ENCODE data around the gene CADM1. TPM values are rescaled to one million over a fixed set of nuclear protein-coding genes. Genes with fewer than 3 reads are reported as not detected.

CADM1 gene
- total RNA-seq, 1 experiment from 2014 or later = 1.1 TPM

DNA sequence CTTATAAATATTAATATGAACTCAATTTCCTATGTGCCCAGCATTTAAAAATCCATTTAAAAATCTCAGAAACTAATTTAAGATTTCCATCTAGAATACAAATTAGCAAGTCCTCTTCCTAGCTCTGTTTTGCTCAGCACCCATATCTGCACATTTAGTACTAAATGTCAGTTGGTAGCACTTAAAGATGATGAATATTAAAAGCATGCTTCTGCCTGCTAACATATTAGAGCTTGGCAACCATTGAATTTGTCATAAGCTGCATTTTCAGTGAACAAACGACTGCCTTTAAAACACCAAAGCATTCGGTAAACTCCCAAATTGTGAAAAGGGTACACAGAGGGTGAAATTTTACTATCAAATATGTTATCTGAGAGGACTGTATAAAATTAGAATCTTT is 177.7 kb downstream of the CADM1 start:
- ChIA-PET POLR2A (ENCODE audit: unreplicated experiment) (no interaction called here), CTCF (no interaction called here)
- Histone ChIP-seq H3F3A (ENCODE audit: low read length, unreplicated experiment) (no peaks in the 10 kb centered on the region), H3K27me3 (ENCODE audit: low read length) (no peaks in the 10 kb centered on the region), H4K20me1 (ENCODE audit: low read length) (no peaks in the 10 kb centered on the region), H3K9me3 (ENCODE audit: low read length) (no peaks in the 10 kb centered on the region), H2AFZ (ENCODE audit: low read length) (no peak overlapping the region), H3K4me3 (ENCODE audit: low read length) (no peak overlapping the region), H3K9ac (ENCODE audit: low read length) (no peak overlapping the region), H3K9me2 (replicated peaks; ENCODE audit: low read length) (no peaks in the 10 kb centered on the region), H3K27ac (ENCODE audit: low read length) (no peak overlapping the region), H3K79me2 (ENCODE audit: low read length) (no peaks in the 10 kb centered on the region), H3K4me2 (ENCODE audit: low read length) (no peak overlapping the region), H3K4me1 (ENCODE audit: insufficient read depth, low read length) (no peaks in the 10 kb centered on the region), H3K36me3 (ENCODE audit: low read depth, low read length) (no peaks in the 10 kb centered on the region)
- ATAC-seq (no peak), DNase-seq (no peak)
- BruUV-seq (replicated peaks) = no TSS peak
- TF ChIP-seq EZH2 (IDR thresholded peaks at IDR 0.05; ENCODE audit: low read length, unreplicated experiment) (no peak), EZH2phosphoT487 (IDR thresholded peaks at IDR 0.05; ENCODE audit: borderline replicate concordance, low read length) (no peak)
- TF ChIP-seq, protein P1, sequence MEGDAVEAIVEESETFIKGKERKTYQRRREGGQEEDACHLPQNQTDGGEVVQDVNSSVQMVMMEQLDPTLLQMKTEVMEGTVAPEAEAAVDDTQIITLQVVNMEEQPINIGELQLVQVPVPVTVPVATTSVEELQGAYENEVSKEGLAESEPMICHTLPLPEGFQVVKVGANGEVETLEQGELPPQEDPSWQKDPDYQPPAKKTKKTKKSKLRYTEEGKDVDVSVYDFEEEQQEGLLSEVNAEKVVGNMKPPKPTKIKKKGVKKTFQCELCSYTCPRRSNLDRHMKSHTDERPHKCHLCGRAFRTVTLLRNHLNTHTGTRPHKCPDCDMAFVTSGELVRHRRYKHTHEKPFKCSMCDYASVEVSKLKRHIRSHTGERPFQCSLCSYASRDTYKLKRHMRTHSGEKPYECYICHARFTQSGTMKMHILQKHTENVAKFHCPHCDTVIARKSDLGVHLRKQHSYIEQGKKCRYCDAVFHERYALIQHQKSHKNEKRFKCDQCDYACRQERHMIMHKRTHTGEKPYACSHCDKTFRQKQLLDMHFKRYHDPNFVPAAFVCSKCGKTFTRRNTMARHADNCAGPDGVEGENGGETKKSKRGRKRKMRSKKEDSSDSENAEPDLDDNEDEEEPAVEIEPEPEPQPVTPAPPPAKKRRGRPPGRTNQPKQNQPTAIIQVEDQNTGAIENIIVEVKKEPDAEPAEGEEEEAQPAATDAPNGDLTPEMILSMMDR (conservative IDR thresholded peaks at IDR 0.05; ENCODE audit: low read depth, low read length) = no peak
- intact Hi-C loops (cut with micrococcal nuclease) = no loop called here

DNA sequence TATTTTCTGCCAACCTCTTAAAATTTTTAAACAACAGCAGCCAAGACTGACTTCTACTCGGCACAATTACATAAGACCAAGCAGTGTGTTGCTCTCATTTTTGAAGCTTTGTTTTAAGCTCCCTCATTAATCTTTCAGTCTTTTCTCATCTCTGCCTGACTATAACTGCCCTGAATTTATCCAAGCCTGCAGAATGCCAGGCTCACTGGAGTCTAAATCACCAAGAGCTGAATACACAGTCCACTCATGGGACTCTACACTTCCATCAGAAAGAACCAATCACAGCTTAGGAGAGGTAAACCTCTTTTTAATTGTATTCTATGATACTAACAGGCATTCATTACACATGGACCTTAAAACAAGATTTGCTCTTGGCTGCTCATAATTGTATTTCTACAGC is 178.7 kb downstream of the CADM1 start:
- intact Hi-C loops (cut with micrococcal nuclease) = no loop called here
- POLR2A ChIA-PET (ENCODE audit: unreplicated experiment) = no interaction called here
- BruUV-seq (replicated peaks) = no TSS peak

More for the DNA sequence above, 178.7 kb downstream of the CADM1 start:
- no peaks in the 10 kb centered on the region for H3K27me3 ChIP-seq (ENCODE audit: low read length)
- H3K9me2 ChIP-seq (replicated peaks; ENCODE audit: low read length) = no peaks in the 10 kb centered on the region
- H3K79me2 ChIP-seq (ENCODE audit: low read length) = no peaks in the 10 kb centered on the region
- CTCF ChIA-PET = no interaction called here
- H3F3A ChIP-seq (ENCODE audit: low read length, unreplicated experiment) = no peaks in the 10 kb centered on the region
- no peaks in the 10 kb centered on the region for H3K4me1 ChIP-seq (ENCODE audit: insufficient read depth, low read length)
- no peak overlapping the region for H3K4me3 ChIP-seq (ENCODE audit: low read length)
- DNase-seq = no peak
- no peak for ATAC-seq
- H3K27ac ChIP-seq (ENCODE audit: low read length) = no peak overlapping the region
- H3K36me3 ChIP-seq (ENCODE audit: low read depth, low read length) = no peaks in the 10 kb centered on the region
- TF ChIP-seq EZH2phosphoT487 (IDR thresholded peaks at IDR 0.05; ENCODE audit: borderline replicate concordance, low read length) = no peak
- TF ChIP-seq, protein P1 (conservative IDR thresholded peaks at IDR 0.05; ENCODE audit: low read depth, low read length) = no peak
- TF ChIP-seq EZH2 (IDR thresholded peaks at IDR 0.05; ENCODE audit: low read length, unreplicated experiment) = no peak
- no peak overlapping the region for H3K4me2 ChIP-seq (ENCODE audit: low read length)
- no peaks in the 10 kb centered on the region for H4K20me1 ChIP-seq (ENCODE audit: low read length)
- no peak overlapping the region for H2AFZ ChIP-seq (ENCODE audit: low read length)
- H3K9me3 ChIP-seq (ENCODE audit: low read length) = 0 out of 2 replicates have a peak, but pooled peaks cover 6% of the 10 kb centered on the region
- no peak overlapping the region for H3K9ac ChIP-seq (ENCODE audit: low read length)
